ENCODE measurements around the gene KIF23.

The KIF23 gene

GRCh38 chr15:69493406-69493805 lies 79.3 kb downstream of the KIF23 start:
- no peak for DNase-seq (ENCODE audit: low read depth)

DNA sequence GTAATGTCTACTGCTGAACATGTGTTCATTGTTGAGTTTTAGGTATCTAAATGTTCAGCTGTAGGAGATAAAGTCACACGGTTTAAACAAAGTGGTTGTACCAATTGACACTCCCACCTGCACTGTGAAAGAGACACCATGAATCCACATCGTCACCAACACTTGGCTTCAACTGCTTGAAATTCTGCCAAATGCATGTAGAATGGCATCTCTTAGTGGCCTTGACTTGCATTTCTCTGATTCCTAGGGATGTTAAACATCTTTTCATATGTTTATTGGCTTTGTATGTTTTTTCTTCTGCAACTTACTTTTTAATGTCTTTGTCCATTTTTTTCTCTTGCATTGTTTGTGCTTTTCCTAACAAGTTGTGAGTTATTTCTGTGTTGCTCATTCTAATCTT lies 81.9 kb downstream of the KIF23 start:
- DNase-seq (ENCODE audit: low read depth), result no peak

GRCh38 chr15:69497076-69497475 lies 82.9 kb downstream of the KIF23 start:
- no peak for DNase-seq (ENCODE audit: low read depth)

DNA sequence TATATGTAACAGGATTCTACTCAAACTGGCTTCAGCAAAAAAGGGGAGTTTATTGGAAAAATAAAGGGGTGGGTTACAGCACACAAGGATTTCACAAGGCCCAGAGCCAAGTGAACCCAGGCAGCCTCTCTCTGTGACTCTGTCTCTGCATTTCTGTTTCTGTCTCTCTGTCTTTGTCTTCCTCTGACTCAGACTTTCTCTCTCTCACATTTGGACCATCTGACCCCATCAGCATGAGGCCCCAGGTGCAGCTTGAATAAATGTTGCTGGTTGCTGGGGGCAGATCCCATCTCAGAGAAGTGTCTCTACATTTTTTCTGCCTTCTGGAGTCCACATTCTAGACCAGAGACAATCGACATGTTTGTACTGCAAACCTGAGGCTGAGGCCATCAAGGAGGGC lies 83.5 kb downstream of the KIF23 start:
- no peak for DNase-seq (ENCODE audit: low read depth)

Measured in CMK (cell line).